Heart right ventricle (tissue), 16 donors: ENCODE results near the gene SGO2. TPM values are rescaled to one million over a fixed set of nuclear protein-coding genes. Genes with fewer than 3 reads are reported as not detected.
A peak's percentile ranks its signal among the peaks of the same experiment; 100 is the strongest.

Source experiments
- ATAC-seq, 8 donors: fragments of 200-7000 bp; cut with Tn5 transposase; one replicate each; pipeline ENCODE4 v1.9.1; 2020; ENCODE audit warnings: mild to moderate bottlenecking in 8 of 8, moderate library complexity in 8 of 8, moderate number of reproducible peaks in 1 of 8
- DNase-seq, 2 donors: peaks; one replicate each; pipeline ENCODE4 v3.0.0-alpha.2; 2020
- H3K27ac ChIP-seq, 10 donors: fragments of 200-600 bp; sonication (generic) in 2 of 10; one replicate each; pipeline versions ENCODE4 v1.5.0 to v1.8.0; 2020 to 2022; ENCODE audit warnings: mild to moderate bottlenecking in 3 of 10
- H3K27me3 ChIP-seq, 7 donors: fragments of 200-600 bp; one replicate each; pipeline ENCODE4 v1.8.0; 2021 to 2022; ENCODE audit warnings: mild to moderate bottlenecking in 2 of 7
- H3K36me3 ChIP-seq, 9 donors: fragments of 200-600 bp; sonication (generic) in 1 of 9; one replicate each; pipeline versions ENCODE4 v1.5.0 to v1.8.0; 2020 to 2022; ENCODE audit warnings: mild to moderate bottlenecking in 2 of 9
- H3K4me1 ChIP-seq, 9 donors: fragments of 200-600 bp; sonication (generic) in 1 of 9; one replicate each; pipeline versions ENCODE4 v1.5.0 to v1.8.0; 2020 to 2022; ENCODE audit warnings: mild to moderate bottlenecking in 4 of 9
- H3K4me3 ChIP-seq, 10 donors: fragments of 200-600 bp; sonication (generic) in 2 of 10; one replicate each; pipeline versions ENCODE4 v1.5.0 to v1.8.0; 2020 to 2022; ENCODE audit warnings: mild to moderate bottlenecking in 7 of 10, moderate library complexity in 2 of 10
- H3K9me3 ChIP-seq, 11 donors: fragments of 200-600 bp in 10 of 11; sonication (generic) in 2 of 11; one replicate each; pipeline versions ENCODE4 v1.5.0 to v1.8.0; 2013 to 2022; ENCODE audit warnings: mild to moderate bottlenecking in 2 of 11, control low read depth in 1 of 11, moderate library complexity in 1 of 11
- CTCF ChIP-seq, 9 donors: fragments of 200-600 bp; sonication (generic) in 2 of 9; IDR thresholded peaks; one replicate each; pipeline versions ENCODE4 v1.5.0 to v1.8.0; 2021 to 2022; ENCODE audit warnings: antibody characterized with exemption in 9 of 9, mild to moderate bottlenecking in 5 of 9, moderate library complexity in 1 of 9
- WGBS, 2 donors: extraction: QIAGEN DNeasy Blood & Tissue Kit; methylation state at CpG; one replicate each; pipeline ENCODE4 v1.1.7; 2013; ENCODE audit warnings: inconsistent platforms in 1 of 2; 5-methylcytosine and 5-hydroxymethylcytosine counted together
- intact Hi-C, 10 donors: fragments of 100-400 bp; cut with DNase I; formaldehyde crosslinking; loops; one replicate each; pipeline versions ENCODE4 v1.11.1 to v1.14.2; 2022
- polyA plus RNA-seq, 2 donors: library from polyadenylated mRNA; stranded (reverse); fragments of 200-250 nt; gene quantifications; one replicate each; pipeline ENCODE4 v1.2.3, GENCODE V29; 2013
- total RNA-seq, 10 donors: library from RNA; stranded (reverse); fragmentation: NEBNext Ultra II Directional in 3 of 10; extraction: Animal tissue kit (Norgen Biotek cat#: 25700) in 3 of 10; gene quantifications; one replicate each; pipeline versions ENCODE4 v1.2.1 to v1.2.4, GENCODE V29; 2021 to 2023
- donor health status: Arrhythmogenic right ventricular cardiomyopathy.
- donor health status: ischemic (EF 13 %, LVEDD 7.1; RV severe dilation, severe dysfunction).
- donor health status: healthy with polysubstance abuse.
- donor health status: DM: no; HTN: yes; CAD: no.
- donor health status: DM: no; HTN: no; CAD: no.
- donor health status: ischemic (EF 25% LVEDD 6.9; RV normal size, moderate dysfunction).
- donor health status: ischemic (EF 25% LVEDD 5.7; RV mildly dilated, moderate dysfunction).
- donor health status: healthy.
- donor health status: DM: yes; HTN: yes; CAD: no.
- donor health status: Ischemic cardiomyopathy.
- donor health status: ischemic (EF 35%, LVEDD 5.7; RV mildly dilated, moderate dysfunction).
- donor health status: nonischemic (EF 11% LVEDD 7.7; RV severe dilation, severe dysfunction).
- donor health status: DM: yes; HTN: yes; CAD: no.
- donor health status: PGD.
- donor health status: ischemic (EF 29% LVEDD 5.4; RV normal size, mild dysfunction).
- donor health status: nonischemic (EF 23%, LVEDD 6.1; RV moderate dilation, normal function).

The SGO2 gene
- total and polyA plus RNA-seq, 12 donors = 0.59 to 2.9 (median 1.1) TPM

- Histone ChIP-seq H3K4me3 (no peak overlapping the region), H3K9me3 (peaks cover 0 to 12% (median 0%) of the 10 kb centered on the region in 11 donors), H3K27me3 (peaks cover 0 to 4% (median 0%) of the 10 kb centered on the region in 7 donors), H3K36me3 (no peaks in the 10 kb centered on the region), H3K4me1 (peaks cover 0 to 7% (median 4%) of the 10 kb centered on the region in 9 donors), H3K27ac (no peak overlapping the region)
- no peak for ATAC-seq
- TF ChIP-seq CTCF (IDR thresholded peaks at IDR 0.05) = no peak
- DNase-seq = no peak
- intact Hi-C loops = no loop called here
- 2 to 8% methylated on average over 1 of the region's 1 CpG for WGBS, 2 donors
Observed at GRCh38 chr2:200515155-200515554, 10.9 kb upstream of the SGO2 start.

- Histone ChIP-seq H3K4me1 (peaks cover 0 to 17% (median 8%) of the 10 kb centered on the region in 9 donors), H3K4me3 (no peak overlapping the region), H3K27me3 (peaks cover 0 to 6% (median 0%) of the 10 kb centered on the region in 7 donors), H3K9me3 (no peaks in the 10 kb centered on the region), H3K27ac (no peak overlapping the region), H3K36me3 (no peaks in the 10 kb centered on the region)
- WGBS, 2 donors = 66 to 75% methylated on average over 3 of the region's 3 CpGs
- intact Hi-C loops = no loop called here
- ATAC-seq = no peak
- no peak for DNase-seq
- no peak for TF ChIP-seq CTCF (IDR thresholded peaks at IDR 0.05)
Observed at GRCh38 chr2:200523158-200523557, 2.8 kb upstream of the SGO2 start.

- Histone ChIP-seq H3K4me1 (peaks cover 0 to 17% (median 8%) of the 10 kb centered on the region in 9 donors), H3K4me3 (no peak overlapping the region), H3K27me3 (peaks cover 0 to 6% (median 0%) of the 10 kb centered on the region in 7 donors), H3K36me3 (no peaks in the 10 kb centered on the region), H3K27ac (no peak overlapping the region), H3K9me3 (no peaks in the 10 kb centered on the region)
- intact Hi-C loops = no loop called here
- WGBS, 2 donors = 65 to 66% methylated on average over 2 of the region's 2 CpGs
- ATAC-seq = no peak
- TF ChIP-seq CTCF (IDR thresholded peaks at IDR 0.05) = no peak
- DNase-seq = no peak
Observed at GRCh38 chr2:200523604-200524003, 2.4 kb upstream of the SGO2 start.

- TF ChIP-seq CTCF (IDR thresholded peaks at IDR 0.05) = no peak
- Histone ChIP-seq H3K4me3 (peak overlapping the region in 5 of 10 donors; percentile 68 to 94 (median 73)), H3K27ac (no peak overlapping the region), H3K36me3 (no peaks in the 10 kb centered on the region), H3K4me1 (peaks cover 0 to 17% (median 8%) of the 10 kb centered on the region in 9 donors), H3K27me3 (peaks cover 0 to 6% (median 0%) of the 10 kb centered on the region in 7 donors), H3K9me3 (no peaks in the 10 kb centered on the region)
- WGBS, 2 donors = 82 to 85% methylated on average over 2 of the region's 2 CpGs
- intact Hi-C loops = no loop called here
- DNase-seq (no peak), ATAC-seq (no peak)
Observed at GRCh38 chr2:200525066-200525465, 941 bp upstream of the SGO2 start.
